H1 (cell line): ENCODE results near the gene STYXL1. TPM values are rescaled to one million over a fixed set of nuclear protein-coding genes. Genes with fewer than 3 reads are reported as not detected.

Experiments used
- BRCA1 ChIP-seq: IDR thresholded peaks from 2 replicates; pipeline ENCODE4 v1.6.1; 2012; ENCODE audit warnings: low read depth, low read length, improper control_type of control experiment
- CBX8 ChIP-seq: fragments of 300-800, 300-1000 bp; sonication (generic); IDR thresholded peaks from 2 replicates; pipeline ENCODE4 v1.7.1; 2016; ENCODE audit warnings: low read depth, low read length, borderline replicate concordance
- CTCF ChIP-seq, 3 experiments: IDR thresholded peaks; 1 replicate in 2 of 3; 2 replicates in 1 of 3; pipeline versions ENCODE4 v1.5.1 to v1.6.1; 2011; ENCODE audit warnings: low read length in 3 of 3, mild to moderate bottlenecking in 3 of 3, inconsistent platforms in 2 of 3, low read depth in 1 of 3, moderate library complexity in 1 of 3; ENCODE audit not compliant: insufficient read depth in 1 of 3; ENCODE audit errors: control extremely low read depth in 1 of 3
- HDAC2 ChIP-seq, 2 experiments: fragments of 300-600 bp in 1 of 2; sonication (generic) in 1 of 2; IDR thresholded peaks; 2 replicates each; pipeline ENCODE4 v1.6.1; 2011 to 2012; ENCODE audit warnings: low read depth in 2 of 2, low read length in 2 of 2, mild to moderate bottlenecking in 2 of 2, moderate library complexity in 2 of 2, borderline replicate concordance in 1 of 2, inconsistent platforms in 1 of 2
- MAX ChIP-seq: IDR thresholded peaks from 2 replicates; pipeline ENCODE4 v1.6.1; 2012; ENCODE audit warnings: inconsistent platforms
- TAF1 ChIP-seq: IDR thresholded peaks from 2 replicates; pipeline ENCODE4 v1.6.1; 2011; ENCODE audit warnings: mild to moderate bottlenecking, low read depth, low read length
- TCF12 ChIP-seq: IDR thresholded peaks from 2 replicates; pipeline ENCODE4 v1.6.1; 2011; ENCODE audit warnings: low read depth, mild to moderate bottlenecking, low read length
- ZNF274 ChIP-seq: IDR thresholded peaks from 2 replicates; pipeline ENCODE4 v1.7.0; 2012; ENCODE audit warnings: low read length, borderline replicate concordance; ENCODE audit errors: extremely low read depth
- polyA plus RNA-seq, 7 experiments: library from polyadenylated mRNA; depleted of rRNA in 3 of 7; stranded (reverse) in 5 of 7; unstranded in 2 of 7; fragments of >200 nt in 5 of 7; fragments of 200-250 nt in 2 of 7; gene quantifications; 1 replicate in 5 of 7; 2 replicates in 1 of 7; 4 replicates in 1 of 7; pipeline versions ENCODE4 v1.2.1 to v1.2.3, GENCODE V29; 2011 to 2013; ENCODE audit warnings: missing spikeins in 2 of 7, mixed read lengths in 2 of 7
- total RNA-seq: library from RNA; stranded (reverse); fragmentation: NEBNext Ultra II Directional; extraction: Animal tissue kit (Norgen Biotek cat#: 25700); gene quantifications from 2 replicates; pipeline ENCODE4 v1.2.1, GENCODE V29; 2021
- TF ChIP-seq, protein P1 (sequence below): IDR thresholded peaks from 2 replicates; pipeline ENCODE4 v1.6.1; 2012; ENCODE audit warnings: inconsistent platforms

Gene STYXL1
- total and polyA plus RNA-seq, 2 of the 8 experiments (the other 6 are each of a cell fraction or from before 2014, with no cell fraction given), result 32.3 to 53.9 TPM

DNA sequence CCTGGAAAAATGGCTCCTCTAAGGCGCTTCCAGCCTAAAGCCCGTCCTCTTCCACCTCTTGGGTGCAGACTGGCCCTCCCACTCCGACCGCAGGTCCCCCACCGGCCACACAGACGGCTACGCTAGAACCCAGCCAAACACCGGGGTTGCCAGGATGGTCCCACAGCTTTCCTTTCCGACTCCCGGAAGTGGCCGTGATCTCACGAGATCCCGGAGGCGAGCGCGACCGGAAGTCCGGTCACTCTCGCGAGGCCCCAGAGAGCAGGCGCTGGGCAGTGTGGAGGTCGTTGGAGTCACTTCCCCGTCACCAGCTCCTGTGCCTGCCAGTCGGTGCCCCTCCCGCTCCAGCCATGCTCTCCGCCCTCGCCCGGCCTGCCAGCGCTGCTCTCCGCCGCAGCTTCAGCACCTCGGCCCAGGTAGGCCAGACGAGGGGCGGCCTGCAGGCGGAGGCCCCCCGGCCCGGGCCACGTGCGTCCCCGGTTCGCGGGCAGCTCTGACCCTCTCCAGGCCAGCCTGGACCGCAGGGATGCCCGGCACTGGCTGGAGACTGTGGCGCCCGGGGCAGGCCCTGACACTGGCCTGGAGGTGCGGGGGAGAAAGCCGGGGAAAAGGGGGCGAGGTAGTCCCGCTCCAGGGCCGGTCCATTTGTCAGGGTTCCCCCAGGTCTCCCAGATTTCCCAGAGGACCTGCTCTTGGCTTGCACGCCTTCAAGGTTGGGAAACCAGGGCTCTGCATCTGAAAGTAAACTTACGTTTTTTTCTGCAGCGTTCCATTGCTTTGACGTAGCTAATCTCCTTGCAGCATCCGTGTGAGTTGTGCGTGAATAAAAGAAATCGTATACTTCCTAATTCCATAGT, at the start of gene STYXL1, which contains the start of gene MDH2 (continued):
- no peak for TF ChIP-seq TCF12
- no peak for TF ChIP-seq ZNF274
- TF ChIP-seq CTCF (IDR thresholded peaks at IDR 0.05; ENCODE audit: control extremely low read depth in 1 of 3, insufficient read depth in 1 of 3, low read depth in 1 of 3, low read length in 3 of 3), result peak in 1 of 3 experiments; percentile 2; a peak in 1 of 4 replicates
- peak; percentile 90 for TF ChIP-seq MAX
- no peak for TF ChIP-seq CBX8
- TF ChIP-seq, protein P1, sequence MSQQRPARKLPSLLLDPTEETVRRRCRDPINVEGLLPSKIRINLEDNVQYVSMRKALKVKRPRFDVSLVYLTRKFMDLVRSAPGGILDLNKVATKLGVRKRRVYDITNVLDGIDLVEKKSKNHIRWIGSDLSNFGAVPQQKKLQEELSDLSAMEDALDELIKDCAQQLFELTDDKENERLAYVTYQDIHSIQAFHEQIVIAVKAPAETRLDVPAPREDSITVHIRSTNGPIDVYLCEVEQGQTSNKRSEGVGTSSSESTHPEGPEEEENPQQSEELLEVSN, result peak; percentile 56; the same call in 1 of the 2 replicates
- TF ChIP-seq BRCA1, result peak; percentile 98
- TF ChIP-seq TAF1, result peak; percentile 92
- no peak; a peak in 1 of 4 replicates for TF ChIP-seq HDAC2 (IDR thresholded peaks at IDR 0.05; ENCODE audit: borderline replicate concordance in 1 of 2, low read depth in 2 of 2, low read length in 2 of 2)
